Activated T-cell treated with anti-CD3 and anti-CD28 coated beads for 24 hours (primary cell): ENCODE measurements around the gene EHD4.

Experiments used
- DNase-seq: peaks from one replicate; pipeline ENCODE4 v3.0.0-alpha.2; 2020; ENCODE audit warnings: low read depth

EHD4 gene

GRCh38 chr15:41994772-41995475 is 22.6 kb upstream of the EHD4 start:
- DNase-seq, result no peak

GRCh38 chr15:41994171-41994650 is 21.9 kb upstream of the EHD4 start:
- DNase-seq, result no peak

DNA sequence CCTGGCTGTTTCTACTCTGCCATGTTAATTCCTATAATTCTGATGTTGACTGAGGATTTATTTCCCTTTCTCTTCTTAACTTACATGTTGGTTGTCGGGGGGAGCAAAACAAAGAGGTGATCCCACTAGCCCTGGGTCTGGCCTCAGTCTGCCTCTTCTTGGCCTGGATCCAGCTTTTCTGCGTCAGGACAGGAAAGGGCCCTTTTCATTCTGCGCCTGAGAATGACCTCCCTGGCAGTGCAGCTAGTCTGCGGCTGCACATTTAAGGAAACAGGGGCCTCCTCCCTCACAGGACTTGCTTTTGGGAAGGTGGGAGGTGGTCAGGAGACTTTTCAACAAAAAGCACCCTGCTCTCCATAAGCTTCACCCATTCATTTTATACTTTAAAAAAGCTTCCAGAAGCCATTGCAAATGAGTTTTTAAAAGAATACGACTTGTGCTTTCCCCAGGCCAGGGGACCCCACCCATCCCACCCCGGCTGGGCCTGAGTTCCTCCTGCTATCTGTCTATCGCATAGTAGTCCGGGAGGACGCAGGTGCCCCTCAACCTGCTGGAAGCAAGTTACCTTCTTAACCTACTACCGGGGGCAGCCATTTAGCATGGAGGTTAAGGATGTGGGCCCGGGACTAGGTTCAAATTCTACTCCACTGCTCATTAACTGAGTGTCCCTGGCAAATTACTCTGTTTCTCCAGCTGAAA is 21.3 kb upstream of the EHD4 start:
- no peak for DNase-seq

DNA sequence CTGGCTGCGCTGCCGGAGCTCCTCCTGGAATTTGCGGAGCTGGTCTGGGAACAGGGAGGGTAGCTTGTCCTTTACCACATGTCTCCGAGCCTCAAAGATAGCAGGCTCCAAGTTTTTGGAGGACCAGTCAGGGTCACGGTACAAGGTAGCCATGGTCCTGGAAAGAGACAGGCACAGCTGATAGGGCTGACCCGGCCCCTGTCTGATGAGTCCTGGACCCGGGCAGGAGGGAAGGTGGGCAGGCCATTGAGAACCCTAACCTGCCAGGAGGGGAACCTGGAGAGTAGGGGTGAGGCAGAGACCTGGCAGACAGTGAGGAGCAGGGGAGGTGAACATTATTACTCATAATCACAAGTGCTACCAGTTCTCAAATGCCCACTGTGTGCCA is 20.4 kb upstream of the EHD4 start:
- DNase-seq, result no peak

- no peak for DNase-seq
Measured at GRCh38 chr15:41992151-41992802, 19.9 kb upstream of the EHD4 start.

GRCh38 chr15:41990691-41991090 is 18.3 kb upstream of the EHD4 start:
- DNase-seq, result no peak

- no peak for DNase-seq
Measured at GRCh38 chr15:41990243-41990605, 17.9 kb upstream of the EHD4 start.

GRCh38 chr15:41989573-41990242 is 17.4 kb upstream of the EHD4 start:
- DNase-seq, result peak; percentile 77

- DNase-seq, result no peak
Measured at GRCh38 chr15:41988896-41989572, 16.7 kb upstream of the EHD4 start.

- no peak for DNase-seq
Measured at GRCh38 chr15:41987925-41988275, 15.5 kb upstream of the EHD4 start.

DNA sequence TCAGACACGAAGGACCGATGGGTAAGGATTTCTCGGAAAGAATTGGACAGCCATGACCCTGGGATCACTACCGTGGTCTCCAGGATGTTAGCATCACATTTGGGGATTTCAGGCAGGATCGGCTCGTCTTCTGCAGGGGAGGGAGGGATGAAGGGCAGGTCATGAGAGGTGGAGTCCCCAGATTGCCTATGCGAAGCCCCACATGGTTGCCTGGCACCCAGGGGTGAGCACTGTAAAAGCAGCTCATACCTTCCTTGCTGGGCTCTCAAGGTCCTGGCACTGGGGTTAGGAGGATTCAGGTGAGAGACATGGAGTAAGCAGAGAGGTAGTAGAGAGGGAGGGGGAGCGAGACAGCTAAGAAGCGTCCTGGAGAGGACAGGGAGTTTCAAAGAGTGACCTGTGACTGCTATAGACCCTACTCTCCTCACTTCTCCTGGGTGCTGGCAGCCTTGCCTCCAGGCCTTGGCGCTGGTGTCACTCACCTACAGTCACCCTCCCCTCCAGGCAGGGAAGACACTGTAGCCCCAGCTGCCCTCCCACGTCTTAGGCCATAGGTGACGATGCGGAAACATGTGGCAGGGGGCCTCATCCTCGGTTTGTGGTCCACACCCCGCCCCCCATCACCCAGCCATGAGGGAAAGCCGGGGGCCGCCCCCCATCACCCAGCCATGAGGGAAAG is 15.0 kb upstream of the EHD4 start:
- no peak for DNase-seq

GRCh38 chr15:41985236-41986160 is 13.1 kb upstream of the EHD4 start:
- DNase-seq, result no peak

GRCh38 chr15:41984622-41985021 is 12.3 kb upstream of the EHD4 start:
- no peak for DNase-seq

DNA sequence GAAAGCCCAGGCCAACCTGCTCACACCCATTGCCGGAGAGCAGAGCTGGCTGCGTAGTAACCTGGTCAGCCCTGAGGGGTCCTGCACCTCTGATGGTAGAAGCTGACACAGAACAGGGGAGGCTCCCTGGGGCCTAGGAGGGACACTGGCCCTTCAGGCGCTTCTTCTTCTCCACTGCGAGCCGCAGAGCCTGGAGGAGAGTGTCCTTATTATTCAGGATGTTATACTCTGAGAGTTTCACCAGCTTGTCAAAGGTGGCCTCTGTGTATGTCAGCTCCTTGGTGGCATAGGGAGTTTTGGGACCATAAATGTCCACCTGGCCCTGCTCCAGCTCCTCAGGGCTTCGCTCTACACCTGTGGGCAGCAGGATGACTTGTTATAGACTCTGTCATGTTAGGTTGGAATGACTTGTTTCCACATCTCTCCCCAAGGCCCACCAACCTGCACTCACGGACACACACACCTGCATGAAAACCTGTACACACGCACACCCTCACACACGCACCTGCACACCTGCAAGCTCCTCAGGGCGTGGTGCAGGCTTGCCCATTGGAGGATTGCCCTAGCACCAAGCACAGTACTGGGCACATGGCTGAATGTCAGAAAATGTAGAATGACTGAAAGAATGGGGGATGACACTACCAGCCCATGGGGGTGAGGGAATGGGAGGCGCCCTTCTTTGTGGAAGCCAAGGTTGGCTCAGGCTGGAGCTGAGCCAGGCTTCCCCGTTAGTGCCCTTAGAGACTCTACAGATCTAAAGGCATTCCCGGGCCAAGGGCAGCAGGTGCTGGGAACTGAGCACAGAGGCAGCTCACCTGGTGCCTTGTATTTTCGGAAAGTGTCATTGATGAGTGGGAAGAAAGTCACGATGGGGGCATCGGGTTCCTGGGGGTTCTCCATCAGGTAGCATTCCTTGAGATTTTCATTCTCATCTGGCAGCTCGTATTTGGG is 11.5 kb upstream of the EHD4 start:
- DNase-seq, result no peak

- DNase-seq, result no peak
Measured at GRCh38 chr15:41983221-41983620, 10.9 kb upstream of the EHD4 start.

DNA sequence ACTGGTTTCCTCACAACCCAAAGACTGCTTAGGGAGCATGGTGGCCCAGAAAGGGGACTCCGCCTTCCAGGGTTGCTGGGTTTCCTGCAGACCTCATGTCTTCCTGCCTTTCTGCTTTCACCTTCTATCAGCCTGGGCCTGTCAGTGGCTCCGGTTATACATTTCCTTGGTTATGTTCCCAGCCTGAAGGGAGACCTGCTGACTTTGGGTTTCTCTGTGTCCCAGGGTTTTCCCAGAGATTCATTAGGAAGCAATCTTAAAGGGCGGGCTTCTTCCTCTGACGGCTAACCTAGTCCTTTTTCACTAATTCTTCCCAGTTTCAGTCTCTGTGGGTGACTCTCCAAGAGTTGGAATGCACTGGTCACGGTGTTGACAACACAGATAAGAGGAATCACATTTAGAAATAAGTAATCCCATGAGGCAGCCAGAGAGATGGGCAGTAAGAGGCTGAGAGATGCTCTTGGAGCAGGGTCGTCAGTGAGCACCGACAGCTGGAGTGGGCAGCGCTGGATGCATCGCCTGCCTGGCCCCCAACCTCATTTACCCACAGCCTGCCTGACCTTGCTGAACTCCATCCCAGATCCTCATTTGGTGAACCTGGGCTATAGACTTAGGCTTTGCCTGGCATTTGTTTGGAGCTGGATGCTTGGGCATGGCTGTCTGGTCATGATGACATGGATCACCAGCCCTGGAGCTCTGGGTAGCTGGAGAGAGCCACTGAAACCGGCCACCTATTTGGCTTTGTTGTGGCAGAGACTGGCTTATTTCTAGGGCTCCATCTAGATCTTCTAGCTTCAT is 10.0 kb upstream of the EHD4 start:
- DNase-seq, result no peak

DNA sequence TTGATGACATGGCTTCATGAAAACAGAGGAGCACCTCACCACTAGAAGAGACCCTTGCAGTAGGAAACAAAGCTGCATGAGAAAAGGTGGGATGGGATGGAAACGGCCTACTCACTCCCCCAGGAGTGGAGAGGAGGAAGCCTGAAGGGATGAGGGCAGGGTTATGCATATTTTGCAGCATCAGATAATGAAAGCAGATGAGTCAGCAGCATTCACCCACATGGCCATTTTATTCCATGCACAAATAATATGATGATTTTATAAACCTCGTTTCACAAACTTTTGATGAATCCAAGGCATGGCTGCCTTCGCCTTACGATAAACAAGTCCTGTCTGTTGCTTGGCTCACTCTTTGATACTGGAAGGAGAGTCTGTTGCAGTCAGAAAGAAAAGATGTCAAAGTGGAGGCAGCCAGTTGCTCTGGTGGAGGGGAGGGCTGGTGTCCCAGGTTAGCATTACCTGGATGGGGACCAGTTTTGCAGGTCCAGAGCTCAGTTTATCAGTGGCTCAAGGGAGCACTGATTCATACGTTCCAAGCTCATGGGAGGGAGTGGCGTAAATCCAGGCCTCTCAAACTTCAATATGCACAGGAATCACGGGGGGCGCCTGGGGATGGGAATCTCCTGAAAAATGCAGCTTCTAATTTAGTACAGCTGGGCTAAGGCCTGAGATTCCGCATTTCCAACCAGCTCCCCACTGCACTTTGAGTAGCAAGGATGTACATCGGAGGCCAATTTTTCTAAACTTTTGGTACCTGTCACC is 9.2 kb upstream of the EHD4 start:
- DNase-seq, result no peak
